ENCODE results near the gene DNM1. TPM values are rescaled to one million over a fixed set of nuclear protein-coding genes. Genes with fewer than 3 reads are reported as not detected.

DNM1 gene
- 276 TPM for total RNA-seq (ENCODE audit: unreplicated experiment)
- long read RNA-seq, partial matches to known transcripts: 15 of 25 reads
- long read RNA-seq, other reads (novel, unspliced or antisense): 10 of 25 reads

- peaks cover 9% of the 10 kb centered on the region for H3K9me3 Mint-ChIP-seq (ENCODE audit: unreplicated experiment)
These were observed at the start of gene DNM1 for GRCh38 chr9:128203024-128203706. TSS of gene DNM1 (plus strand) at chr9:128203379. CDS start at chr9:128203471, 92 bp downstream.

GRCh38 chr9:128153947-128154695 lies 49.1 kb upstream of the DNM1 start:
- Mint-ChIP-seq H3K4me3 (ENCODE audit: unreplicated experiment) (no peak overlapping the region), H3K27me3 (ENCODE audit: unreplicated experiment) (peaks cover 3% of the 10 kb centered on the region), H3K4me1 (ENCODE audit: low read depth, unreplicated experiment) (peaks cover 3% of the 10 kb centered on the region), H3K36me3 (ENCODE audit: unreplicated experiment) (no peaks in the 10 kb centered on the region), H3K27ac (ENCODE audit: unreplicated experiment) (no peak overlapping the region), H3K9me3 (ENCODE audit: unreplicated experiment) (peaks cover 5% of the 10 kb centered on the region)
- DNase-seq: no peak
- TF ChIP-seq CTCF (IDR thresholded peaks at IDR 0.05; ENCODE audit: partially characterized antibody, unreplicated experiment): no peak

More at GRCh38 chr9:128203024-128203706, at the start of gene DNM1:
- TF ChIP-seq CTCF (IDR thresholded peaks at IDR 0.05; ENCODE audit: partially characterized antibody, unreplicated experiment): peak; percentile 90
- Mint-ChIP-seq H3K27ac (ENCODE audit: unreplicated experiment) (peak within 1 kb of the TSS; percentile 99), H3K4me1 (ENCODE audit: low read depth, unreplicated experiment) (peaks cover 17% of the 10 kb centered on the region), H3K36me3 (ENCODE audit: unreplicated experiment) (no peaks in the 10 kb centered on the region), H3K4me3 (ENCODE audit: unreplicated experiment) (peak within 1 kb of the TSS; percentile 93), H3K27me3 (ENCODE audit: unreplicated experiment) (peaks cover 13% of the 10 kb centered on the region)
- DNase-seq: peak; percentile 81

DNA sequence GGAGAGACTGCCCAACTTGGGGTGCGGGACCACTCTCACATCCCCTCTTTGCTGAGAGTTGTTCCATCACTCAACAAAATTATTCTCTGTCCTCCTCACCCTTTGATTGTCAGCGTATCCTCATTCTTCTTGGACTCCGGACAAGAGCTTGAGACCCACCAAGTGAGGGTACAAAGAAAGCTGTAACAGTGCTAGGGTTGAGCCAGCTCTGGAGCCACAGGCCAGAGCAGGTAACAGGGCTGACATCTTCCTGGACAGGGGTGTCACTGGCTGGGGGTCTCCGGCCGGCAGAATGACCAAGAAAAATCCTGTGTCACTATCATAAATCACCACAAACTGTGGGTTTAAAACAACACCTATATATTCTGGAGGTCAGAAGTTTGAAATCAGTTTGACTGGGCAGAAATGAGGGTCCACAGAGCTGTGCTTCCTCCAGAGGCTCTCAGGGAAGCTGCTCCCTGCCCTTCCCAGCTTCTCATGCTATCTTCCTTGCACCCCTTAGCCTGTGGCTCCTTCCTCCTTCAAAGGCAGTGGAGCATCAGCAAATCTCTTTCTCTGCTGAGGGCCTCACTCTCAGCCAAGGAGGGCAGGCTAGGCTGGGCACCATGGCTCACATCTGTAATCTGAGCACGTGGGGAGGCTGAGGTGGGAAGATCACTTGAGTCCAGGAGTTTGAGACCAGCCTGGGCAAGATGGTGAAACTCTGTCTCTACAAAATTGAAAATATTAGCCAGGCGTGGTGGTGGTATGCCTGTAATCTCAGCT lies 47.3 kb upstream of the DNM1 start:
- no peak overlapping the region for H3K4me3 Mint-ChIP-seq (ENCODE audit: unreplicated experiment)
- no peaks in the 10 kb centered on the region for H3K27me3 Mint-ChIP-seq (ENCODE audit: unreplicated experiment)
- TF ChIP-seq CTCF (IDR thresholded peaks at IDR 0.05; ENCODE audit: partially characterized antibody, unreplicated experiment): no peak
- no peak overlapping the region for H3K27ac Mint-ChIP-seq (ENCODE audit: unreplicated experiment)
- H3K4me1 Mint-ChIP-seq (ENCODE audit: low read depth, unreplicated experiment): no peaks in the 10 kb centered on the region
- DNase-seq: peak; percentile 5
- no peaks in the 10 kb centered on the region for H3K36me3 Mint-ChIP-seq (ENCODE audit: unreplicated experiment)
- peaks cover 3% of the 10 kb centered on the region for H3K9me3 Mint-ChIP-seq (ENCODE audit: unreplicated experiment)

DNA sequence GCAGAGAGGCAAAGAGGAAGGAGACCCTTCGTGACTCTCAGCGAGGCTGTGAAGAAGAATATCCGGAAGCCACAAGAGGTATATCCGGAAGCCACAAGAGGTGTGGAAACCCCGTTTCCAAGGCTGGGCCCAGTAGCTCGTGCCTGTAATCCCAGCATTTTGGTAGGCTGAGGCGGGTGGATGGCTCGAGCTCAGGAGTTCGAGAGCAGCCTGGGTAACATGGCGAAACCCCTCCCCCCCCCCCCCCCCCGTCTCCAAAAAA lies 43.7 kb upstream of the DNM1 start:
- H3K9me3 Mint-ChIP-seq (ENCODE audit: unreplicated experiment): peaks cover 4% of the 10 kb centered on the region
- peaks cover 5% of the 10 kb centered on the region for H3K27me3 Mint-ChIP-seq (ENCODE audit: unreplicated experiment)
- TF ChIP-seq CTCF (IDR thresholded peaks at IDR 0.05; ENCODE audit: partially characterized antibody, unreplicated experiment): no peak
- H3K4me3 Mint-ChIP-seq (ENCODE audit: unreplicated experiment): peak overlapping the region; percentile 70
- no peak for DNase-seq
- peaks cover 6% of the 10 kb centered on the region for H3K36me3 Mint-ChIP-seq (ENCODE audit: unreplicated experiment)
- no peaks in the 10 kb centered on the region for H3K4me1 Mint-ChIP-seq (ENCODE audit: low read depth, unreplicated experiment)
- peak overlapping the region; percentile 89 for H3K27ac Mint-ChIP-seq (ENCODE audit: unreplicated experiment)

Measured in glutamatergic neuron (in vitro differentiated cells).